Gastroesophageal sphincter (tissue), 4 donors: ENCODE measurements around the gene PPARGC1A. TPM values are rescaled to one million over a fixed set of nuclear protein-coding genes. Genes with fewer than 3 reads are reported as not detected.

Source experiments
- ATAC-seq: fragments of 150-250 bp; one replicate; pipeline ENCODE4 v1.9.1; 2016; ENCODE audit warnings: mild to moderate bottlenecking, moderate library complexity
- H3K27ac ChIP-seq, 4 donors: fragments of 200-600 bp; sonication (generic) in 3 of 4; 1 replicate in 3 of 4; 2 replicates in 1 of 4; pipeline ENCODE4 v1.5.1; 2016 to 2019
- H3K27me3 ChIP-seq: fragments of 200-600 bp; sonication (generic); one replicate; pipeline ENCODE4 v1.5.1; 2019
- H3K36me3 ChIP-seq, 2 donors: fragments of 200-600 bp; sonication (generic); one replicate each; pipeline ENCODE4 v1.5.1; 2019; ENCODE audit warnings: control low read depth in 1 of 2
- H3K4me1 ChIP-seq, 3 donors: fragments of 200-600 bp; sonication (generic); 1 replicate in 2 of 3; 2 replicates in 1 of 3; pipeline ENCODE4 v1.5.1; 2016 to 2019; ENCODE audit warnings: control low read depth in 2 of 3
- H3K4me3 ChIP-seq, 2 donors: fragments of 200-600 bp; sonication (generic); one replicate each; pipeline ENCODE4 v1.5.1; 2019; ENCODE audit warnings: mild to moderate bottlenecking in 1 of 2, moderate library complexity in 1 of 2
- H3K9me3 ChIP-seq, 3 donors: fragments of 200-600 bp; sonication (generic); one replicate each; pipeline ENCODE4 v1.5.1; 2017 to 2019; ENCODE audit warnings: control low read depth in 2 of 3
- EP300 ChIP-seq: sonication (generic); formaldehyde crosslinking; IDR thresholded peaks from one replicate; pipeline ENCODE4 v1.6.1; 2017; ENCODE audit warnings: antibody characterized with exemption, mild to moderate bottlenecking
- POLR2A ChIP-seq, 2 donors: fragments of 450-650 bp; IDR thresholded peaks; one replicate each; pipeline ENCODE4 v1.6.1; 2017; ENCODE audit warnings: antibody characterized with exemption in 2 of 2, mild to moderate bottlenecking in 2 of 2, moderate library complexity in 1 of 2
- POLR2AphosphoS5 ChIP-seq: sonication (generic); formaldehyde crosslinking; IDR thresholded peaks from one replicate; pipeline ENCODE4 v1.6.1; 2017; ENCODE audit warnings: antibody characterized with exemption
- WGBS, 2 donors: methylation state at CpG; one replicate each; pipeline ENCODE4 v1.1.5; 2018; ENCODE audit warnings: low coverage in 1 of 2; 5-methylcytosine and 5-hydroxymethylcytosine counted together
- total RNA-seq, 4 donors: library from RNA; depleted of rRNA; stranded (reverse); fragments of >200 nt; gene quantifications; one replicate each; pipeline ENCODE4 v1.1.0, GENCODE V29; 2016
- TF ChIP-seq, protein P1 (sequence below), 4 experiments: fragments of 200-600 bp in 2 of 4; fragments of 450-650 bp in 2 of 4; sonication (generic) in 1 of 4; IDR thresholded peaks; one replicate each; pipeline ENCODE4 v1.5.1; 2017 to 2019; ENCODE audit warnings: antibody characterized with exemption in 4 of 4, mild to moderate bottlenecking in 2 of 4, moderate library complexity in 2 of 4

PPARGC1A gene
- total RNA-seq, 4 donors from 2014 or later: 5.8 to 43.7 (median 18.3) TPM

GRCh38 chr4:23828779-23829178 is 61.1 kb downstream of the PPARGC1A start:
- Histone ChIP-seq H3K36me3 (no peaks in the 10 kb centered on the region), H3K4me3 (no peak overlapping the region), H3K4me1 (peaks cover 0 to 33% (median 3%) of the 10 kb centered on the region in 3 donors), H3K9me3 (no peaks in the 10 kb centered on the region), H3K27me3 (no peaks in the 10 kb centered on the region), H3K27ac (peak overlapping the region in 3 of 4 donors; percentile 14 to 57 (median 56))
- no peak for ATAC-seq
- 73 to 79% methylated on average over 4 of the region's 4 CpGs for WGBS, 2 donors
- no peak for TF ChIP-seq POLR2AphosphoS5
- no peak for TF ChIP-seq POLR2A (IDR thresholded peaks at IDR 0.05)
- TF ChIP-seq EP300: no peak
- TF ChIP-seq, protein P1, sequence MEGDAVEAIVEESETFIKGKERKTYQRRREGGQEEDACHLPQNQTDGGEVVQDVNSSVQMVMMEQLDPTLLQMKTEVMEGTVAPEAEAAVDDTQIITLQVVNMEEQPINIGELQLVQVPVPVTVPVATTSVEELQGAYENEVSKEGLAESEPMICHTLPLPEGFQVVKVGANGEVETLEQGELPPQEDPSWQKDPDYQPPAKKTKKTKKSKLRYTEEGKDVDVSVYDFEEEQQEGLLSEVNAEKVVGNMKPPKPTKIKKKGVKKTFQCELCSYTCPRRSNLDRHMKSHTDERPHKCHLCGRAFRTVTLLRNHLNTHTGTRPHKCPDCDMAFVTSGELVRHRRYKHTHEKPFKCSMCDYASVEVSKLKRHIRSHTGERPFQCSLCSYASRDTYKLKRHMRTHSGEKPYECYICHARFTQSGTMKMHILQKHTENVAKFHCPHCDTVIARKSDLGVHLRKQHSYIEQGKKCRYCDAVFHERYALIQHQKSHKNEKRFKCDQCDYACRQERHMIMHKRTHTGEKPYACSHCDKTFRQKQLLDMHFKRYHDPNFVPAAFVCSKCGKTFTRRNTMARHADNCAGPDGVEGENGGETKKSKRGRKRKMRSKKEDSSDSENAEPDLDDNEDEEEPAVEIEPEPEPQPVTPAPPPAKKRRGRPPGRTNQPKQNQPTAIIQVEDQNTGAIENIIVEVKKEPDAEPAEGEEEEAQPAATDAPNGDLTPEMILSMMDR (IDR thresholded peaks at IDR 0.05): no peak

GRCh38 chr4:23828020-23828715 is 61.7 kb downstream of the PPARGC1A start:
- no peaks in the 10 kb centered on the region for H3K27me3 ChIP-seq
- WGBS, 2 donors: 57 to 75% methylated on average over 3 to 7 of the region's 9 CpGs
- H3K4me1 ChIP-seq: peaks cover 0 to 26% (median 3%) of the 10 kb centered on the region in 3 donors
- H3K27ac ChIP-seq: peak overlapping the region in 3 of 4 donors; percentile 44 to 57 (median 56)
- peak; percentile 41 for ATAC-seq
- peak; percentile 33 for TF ChIP-seq POLR2AphosphoS5
- TF ChIP-seq, protein P1 (IDR thresholded peaks at IDR 0.05): no peak
- H3K9me3 ChIP-seq: no peaks in the 10 kb centered on the region
- H3K36me3 ChIP-seq: no peaks in the 10 kb centered on the region
- H3K4me3 ChIP-seq: no peak overlapping the region

- WGBS, 2 donors: 100% methylated on average over 1 of the region's 1 CpG
- no peak for ATAC-seq
- no peaks in the 10 kb centered on the region for H3K27me3 ChIP-seq
- no peaks in the 10 kb centered on the region for H3K9me3 ChIP-seq
- H3K4me3 ChIP-seq: no peak overlapping the region
- H3K36me3 ChIP-seq: no peaks in the 10 kb centered on the region
- H3K27ac ChIP-seq: no peak overlapping the region
- TF ChIP-seq POLR2AphosphoS5 (no peak), POLR2A (IDR thresholded peaks at IDR 0.05) (no peak), EP300 (no peak)
- TF ChIP-seq, protein P1 (IDR thresholded peaks at IDR 0.05): no peak
- peaks cover 8 to 29% (median 11%) of the 10 kb centered on the region in 3 donors for H3K4me1 ChIP-seq
These were observed 67.7 kb downstream of the PPARGC1A start for GRCh38 chr4:23822181-23822580.

DNA sequence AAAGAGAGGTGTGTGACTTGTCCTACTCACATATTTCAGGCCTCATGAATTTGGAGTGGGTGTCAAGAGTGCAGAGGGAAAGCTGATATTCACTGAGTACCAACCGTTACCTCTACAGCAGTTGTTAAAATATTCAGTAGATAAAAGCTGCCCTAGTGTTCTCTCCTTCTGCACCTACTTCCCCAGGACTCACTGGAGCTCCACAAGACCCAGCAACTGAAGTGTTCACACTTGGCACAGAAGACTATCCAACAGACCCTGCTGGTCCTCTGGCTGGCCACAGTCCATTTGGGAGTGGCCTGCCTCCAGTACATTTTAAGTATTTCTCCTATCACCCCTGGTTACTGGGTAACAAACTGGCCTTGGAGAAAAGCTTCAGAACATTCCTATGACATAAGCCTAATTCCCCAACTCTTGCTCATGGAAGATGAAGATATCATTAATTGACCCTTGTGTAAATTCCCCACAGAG is 70.8 kb downstream of the PPARGC1A start:
- H3K27me3 ChIP-seq: no peaks in the 10 kb centered on the region
- peaks cover 8 to 29% (median 11%) of the 10 kb centered on the region in 3 donors for H3K4me1 ChIP-seq
- TF ChIP-seq, protein P1 (IDR thresholded peaks at IDR 0.05): no peak
- peak; percentile 22 for TF ChIP-seq POLR2AphosphoS5
- no peak for TF ChIP-seq EP300
- no peak overlapping the region for H3K4me3 ChIP-seq
- 0 to 43% methylated on average over 1 of the region's 1 CpG for WGBS, 2 donors
- H3K36me3 ChIP-seq: peaks cover 0 to 3% of the 10 kb centered on the region in 2 donors
- no peaks in the 10 kb centered on the region for H3K9me3 ChIP-seq
- peak; percentile 66 for ATAC-seq
- peak overlapping the region; percentile 56 to 82 (median 71) for H3K27ac ChIP-seq
